CD4-positive, alpha-beta T cell treated with Interleukin-12 subunit alpha and Interleukin-12 subunit beta, for 1 hour (primary cell): ENCODE results near the gene TRPM5.

Experiments
- DNase-seq: peaks from one replicate; pipeline ENCODE4 v3.0.0-alpha.2; 2020

Gene TRPM5

GRCh38 chr11:2420502-2421225, 23.6 kb downstream of the TRPM5 start:
- peak; percentile 73 for DNase-seq

DNA sequence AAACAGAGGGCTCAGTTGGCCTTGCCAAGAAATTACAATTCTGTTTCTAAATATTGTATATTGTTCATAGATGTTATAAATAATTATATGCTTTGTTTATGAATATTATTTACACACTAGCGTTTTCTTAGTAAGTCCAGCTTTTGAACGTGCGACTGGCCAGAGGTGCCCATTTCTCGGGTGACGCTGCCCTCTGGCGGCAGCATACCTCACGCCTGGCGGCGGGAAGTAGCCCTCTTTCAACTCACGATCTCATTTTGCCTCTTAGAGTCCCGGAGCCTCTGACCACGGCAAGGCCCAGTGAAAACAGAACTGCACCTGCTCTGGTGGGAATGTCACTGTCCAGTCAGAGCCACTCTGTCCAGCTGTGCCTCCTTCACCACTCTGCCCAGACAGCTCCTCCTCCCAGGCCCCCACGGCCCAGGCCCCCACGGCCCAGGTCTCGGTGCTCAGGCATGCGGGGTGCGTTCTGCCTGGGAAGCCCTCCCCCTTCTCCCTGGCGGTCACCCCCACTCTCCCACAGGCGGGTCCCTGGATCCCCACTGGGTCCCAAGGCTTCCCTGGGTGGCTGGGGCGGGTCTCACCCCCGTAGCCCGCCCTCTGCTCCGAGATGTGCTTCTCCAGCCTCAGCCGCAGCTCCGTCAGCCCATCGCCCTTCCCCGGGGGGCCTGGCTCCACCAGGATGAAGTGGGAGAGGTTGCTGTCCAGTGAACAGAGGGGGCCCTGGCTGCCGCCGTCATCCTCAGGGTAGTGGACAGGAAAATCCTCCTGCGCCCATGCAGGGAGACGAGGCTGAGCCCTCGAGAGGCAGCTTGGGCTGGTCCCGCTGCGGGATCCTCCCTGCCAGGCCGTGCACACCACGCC, 24.4 kb downstream of the TRPM5 start:
- DNase-seq = peak; percentile 71

DNA sequence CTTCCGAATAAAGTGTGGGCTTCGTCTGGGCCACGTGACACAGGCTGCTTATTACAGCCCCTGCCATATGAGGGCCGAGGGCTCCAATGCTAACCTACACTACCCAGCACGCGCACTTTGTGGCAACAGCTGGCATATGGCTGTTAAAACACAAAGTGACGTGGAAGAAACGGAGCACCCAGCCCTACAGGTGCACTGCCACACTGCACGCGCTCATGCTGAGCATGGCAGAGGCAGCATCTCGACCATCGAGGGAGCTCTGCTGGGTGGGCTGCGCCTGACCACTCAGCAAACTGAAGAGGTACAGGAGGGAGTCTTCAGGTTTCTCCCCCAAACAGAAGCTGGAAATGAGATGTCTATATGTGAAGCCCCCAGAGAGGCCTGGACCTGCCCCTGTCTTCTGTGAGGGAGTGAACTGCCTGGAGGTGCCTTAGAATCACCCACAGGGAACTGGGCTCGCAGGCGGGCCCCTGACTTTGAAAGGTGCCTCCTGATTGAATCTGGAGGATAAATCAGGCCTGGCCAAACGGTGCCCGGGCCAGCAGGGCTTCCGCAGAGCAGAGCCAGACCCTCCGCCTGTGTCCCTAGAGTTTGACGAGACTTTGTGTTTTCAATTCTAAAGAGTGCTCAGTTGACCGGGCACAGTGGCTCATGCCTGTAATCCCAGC, 25.5 kb downstream of the TRPM5 start:
- DNase-seq = no peak

- DNase-seq = no peak
Observed at GRCh38 chr11:2417856-2418692, 26.2 kb downstream of the TRPM5 start.

- no peak for DNase-seq
Observed at GRCh38 chr11:2416765-2417164, 27.5 kb downstream of the TRPM5 start.

DNA sequence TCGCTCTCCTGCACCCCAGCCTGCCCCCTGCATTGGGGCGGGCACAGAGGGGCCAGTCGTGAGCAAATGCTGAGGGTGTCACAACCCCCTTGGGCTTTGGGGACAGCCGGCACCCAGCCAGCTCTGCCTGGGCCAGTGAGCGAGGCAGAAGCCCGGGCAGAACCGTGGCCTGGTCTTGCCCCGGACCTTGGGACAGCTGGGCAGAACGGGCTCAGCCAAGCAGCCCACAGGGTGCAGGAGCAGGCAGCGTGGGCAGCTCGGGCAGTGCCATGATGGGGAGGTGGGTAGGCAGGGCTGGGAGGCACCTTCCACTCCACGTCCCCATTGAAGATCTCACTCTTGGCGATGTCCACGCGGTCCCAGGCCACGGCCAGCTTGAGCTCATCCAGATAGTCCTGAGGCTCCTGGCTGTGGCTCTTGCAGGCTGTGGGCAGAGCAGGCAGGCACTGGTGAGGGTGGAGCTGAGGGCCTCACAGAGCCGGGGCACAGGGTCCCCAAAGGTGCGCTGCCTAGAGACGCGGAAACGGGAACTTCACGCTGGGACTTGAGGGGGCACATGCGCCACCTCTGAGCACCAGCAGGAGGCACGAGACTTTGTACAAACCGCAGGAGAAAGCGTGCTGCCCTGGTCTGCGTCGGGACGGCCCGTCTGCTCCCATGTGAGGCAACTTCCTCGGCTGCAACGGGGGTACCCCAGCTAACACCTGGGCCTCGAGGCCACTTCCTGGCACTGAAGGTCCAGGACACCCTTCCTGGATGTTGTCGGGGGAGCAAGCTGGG, 28.5 kb downstream of the TRPM5 start:
- DNase-seq = no peak

GRCh38 chr11:2415171-2415570, 29.1 kb downstream of the TRPM5 start:
- no peak for DNase-seq

DNA sequence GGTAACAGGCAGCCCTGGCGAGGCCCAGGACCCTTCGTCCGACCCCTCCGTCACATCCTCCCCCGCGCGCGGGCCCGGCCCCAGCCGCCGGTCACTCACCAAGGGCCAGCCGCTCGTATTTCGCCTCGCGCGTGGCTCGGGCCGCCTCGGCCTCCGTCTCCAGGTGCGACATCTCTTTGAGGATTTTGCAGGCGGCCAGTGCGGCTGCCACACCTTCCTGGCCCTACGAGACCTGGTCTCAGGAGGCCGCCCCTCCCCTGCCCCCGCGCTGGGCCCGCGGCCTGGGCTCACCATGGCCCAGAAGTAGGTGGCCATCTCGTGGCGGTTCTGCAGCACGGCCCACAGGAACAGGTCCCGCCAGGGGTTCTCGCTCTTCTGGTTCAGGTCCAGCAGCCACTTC, 29.7 kb downstream of the TRPM5 start:
- DNase-seq = no peak

GRCh38 chr11:2413742-2414579, 30.4 kb downstream of the TRPM5 start:
- no peak for DNase-seq

DNA sequence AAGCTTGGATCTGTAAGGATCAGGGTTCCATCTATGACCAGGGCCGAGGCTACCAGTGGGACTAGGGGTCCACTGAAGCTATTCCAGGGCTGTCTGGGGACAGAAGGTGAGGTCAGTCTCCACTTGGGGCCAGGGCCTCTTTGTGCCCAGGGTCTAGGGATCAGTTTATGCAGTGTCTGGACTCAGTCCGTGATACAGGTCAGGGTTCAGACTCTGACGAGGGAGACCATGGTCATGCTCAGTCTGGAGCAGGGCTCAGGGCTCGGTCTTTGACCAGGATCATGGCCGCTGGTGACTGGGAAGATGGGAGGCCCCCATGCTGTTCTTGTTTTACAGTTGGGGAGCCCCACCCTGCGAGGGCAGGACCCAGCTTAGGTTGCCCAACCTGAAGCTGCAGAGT, 32.0 kb downstream of the TRPM5 start:
- DNase-seq = no peak

DNA sequence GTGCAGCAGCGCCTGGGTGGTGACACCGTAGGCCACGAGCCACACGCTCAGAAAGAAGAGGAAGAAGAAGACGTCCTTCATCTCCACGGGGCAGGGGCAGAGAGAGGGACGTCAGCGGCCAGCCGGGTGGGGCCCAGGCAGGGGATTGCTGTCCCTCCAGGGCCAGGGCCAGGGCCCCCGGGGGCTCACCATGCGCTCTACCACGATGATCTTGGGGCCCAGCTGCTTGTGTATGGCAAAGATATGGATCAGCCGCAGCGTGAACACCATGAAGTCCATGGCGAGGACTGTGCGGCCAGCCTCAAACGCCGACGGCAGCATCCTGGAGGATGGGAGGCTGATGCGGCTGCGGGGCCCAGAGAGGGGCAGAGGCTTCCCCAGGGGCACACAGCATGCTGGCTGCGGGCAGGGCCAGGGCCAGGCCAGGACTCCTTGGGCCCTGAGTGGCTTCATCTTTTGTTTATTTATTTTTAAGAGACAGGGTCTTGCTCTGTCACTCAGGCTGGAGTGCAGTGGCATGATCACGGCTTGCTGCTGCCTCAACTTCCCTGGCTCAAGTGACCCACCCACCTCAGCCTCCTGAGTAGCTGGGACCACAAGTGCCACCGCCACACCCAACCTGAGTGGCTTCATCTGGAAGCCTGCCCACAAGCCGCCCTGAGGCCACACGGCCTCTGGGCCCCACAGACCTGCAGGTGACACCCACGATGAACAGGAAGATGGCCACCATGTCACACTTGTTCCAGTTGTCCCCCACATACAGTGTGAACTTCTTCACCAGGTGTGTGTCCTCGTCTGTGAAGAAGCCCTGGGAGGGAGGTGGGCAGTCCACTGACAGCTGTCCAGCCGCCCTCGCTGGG, 32.6 kb downstream of the TRPM5 start:
- no peak for DNase-seq

- DNase-seq = no peak
Observed at GRCh38 chr11:2410616-2411015, 33.7 kb downstream of the TRPM5 start.

- DNase-seq = no peak
Observed at GRCh38 chr11:2409611-2410468, 34.5 kb downstream of the TRPM5 start.

- no peak for DNase-seq
Observed at GRCh38 chr11:2409126-2409525, 35.2 kb downstream of the TRPM5 start.

- no peak for DNase-seq
Observed at GRCh38 chr11:2408671-2409070, 35.6 kb downstream of the TRPM5 start.

DNA sequence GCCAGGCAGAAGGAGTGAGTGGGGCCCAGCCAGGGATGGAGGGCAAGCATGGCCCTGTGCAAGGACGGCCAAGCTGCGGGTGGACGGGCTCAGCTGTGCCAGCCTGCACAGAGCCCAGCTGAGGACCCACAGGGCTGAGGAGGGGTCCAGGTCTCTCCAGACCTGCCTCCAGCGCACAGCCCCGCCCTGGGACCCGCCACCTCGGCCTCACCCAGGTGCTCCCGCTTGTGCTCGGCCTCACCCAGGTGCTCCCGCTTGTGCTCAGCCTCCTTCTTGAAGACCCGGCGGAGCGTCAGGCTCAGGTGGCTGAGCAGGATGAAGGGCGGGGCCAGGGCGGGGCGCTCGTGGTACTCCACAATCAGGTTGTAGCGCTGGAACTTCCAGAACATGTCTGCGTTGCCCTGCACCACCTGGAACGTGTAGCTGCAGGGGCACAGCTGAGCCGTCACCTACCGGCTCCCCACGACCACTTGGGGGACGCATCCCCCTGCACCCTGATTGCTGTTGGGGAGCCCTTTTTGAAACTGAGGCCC, 37.4 kb downstream of the TRPM5 start:
- no peak for DNase-seq

GRCh38 chr11:2406451-2406850, 37.9 kb downstream of the TRPM5 start:
- no peak for DNase-seq

DNA sequence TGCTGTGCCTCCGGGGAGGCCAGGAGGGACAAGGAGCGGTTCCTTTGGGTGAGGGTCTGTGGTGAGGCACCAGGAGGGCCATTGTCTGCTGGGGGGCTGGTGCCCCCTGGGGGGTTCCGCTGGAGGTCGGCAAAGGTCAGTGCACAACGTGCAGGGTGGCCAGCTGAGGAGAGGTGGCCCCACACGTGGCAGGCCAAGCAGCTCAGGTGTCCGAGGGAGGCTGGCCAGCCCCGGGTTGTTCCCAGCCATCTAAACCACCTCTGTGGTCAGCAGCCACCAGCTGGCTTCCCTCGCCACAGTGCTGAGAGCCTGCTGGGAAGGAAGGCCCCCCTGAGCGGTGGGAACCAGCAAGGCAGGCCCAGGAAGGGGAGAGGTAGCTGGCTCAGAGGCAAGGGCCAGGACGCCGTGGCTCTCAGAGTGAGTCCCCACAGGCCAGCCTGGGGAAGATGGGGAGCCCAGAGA, 39.5 kb downstream of the TRPM5 start:
- DNase-seq = no peak
